Natural killer cell treated with Interleukin-12 subunit alpha and Interleukin-12 subunit beta and Interleukin-15 and Interleukin-18, amount 100 ng/mL, for 72 hours (primary cell): ENCODE results near the gene IGSF9. TPM values are rescaled to one million over a fixed set of nuclear protein-coding genes. Genes with fewer than 3 reads are reported as not detected.

Source experiments
- ATAC-seq, 2 donors: fragments of 150-1000 bp; cut with Tn5 transposase in 1 of 2; sonication (Bioruptor Pico), chemical (Tn5 transposase) in 1 of 2; 2 replicates each; pipeline ENCODE4 v1.10.0; 2021
- DNase-seq: peaks from one replicate; pipeline ENCODE4 v3.0.0; 2022; ENCODE audit warnings: low spot score
- H3K27ac Mint-ChIP-seq, 2 donors: 1 replicate in 1 of 2; 2 replicates in 1 of 2; pipeline ENCODE4 v1.8.0; 2022; ENCODE audit warnings: mixed read lengths in 2 of 2, mild to moderate bottlenecking in 1 of 2, moderate library complexity in 1 of 2
- H3K27me3 Mint-ChIP-seq, 2 donors: 1 replicate in 1 of 2; 2 replicates in 1 of 2; pipeline ENCODE4 v1.8.0; 2022; ENCODE audit warnings: mixed read lengths in 2 of 2
- H3K36me3 Mint-ChIP-seq: one replicate; pipeline ENCODE4 v1.8.0; 2022; ENCODE audit warnings: mixed read lengths
- H3K4me1 Mint-ChIP-seq, 2 donors: 1 replicate in 1 of 2; 2 replicates in 1 of 2; pipeline ENCODE4 v1.8.0; 2022; ENCODE audit warnings: low read depth in 2 of 2, mixed read lengths in 2 of 2, mild to moderate bottlenecking in 1 of 2
- H3K4me3 Mint-ChIP-seq: one replicate; pipeline ENCODE4 v1.8.0; 2022; ENCODE audit warnings: mixed read lengths
- H3K9me3 Mint-ChIP-seq: 2 replicates; pipeline ENCODE4 v1.8.0; 2022; ENCODE audit warnings: mixed read lengths
- total RNA-seq, 2 donors: library from RNA; stranded (reverse); gene quantifications; one replicate each; pipeline ENCODE4 v1.2.3, GENCODE V29; 2022

IGSF9 gene
- total RNA-seq, 2 donors from 2014 or later, result not detected

GRCh38 chr1:159949123-159949522, 3.7 kb upstream of the IGSF9 start:
- Mint-ChIP-seq H3K27me3 (peaks cover 40 to 42% of the 10 kb centered on the region in 2 donors), H3K27ac (no peak overlapping the region), H3K9me3 (no peaks in the 10 kb centered on the region), H3K4me1 (peaks cover 10 to 11% of the 10 kb centered on the region in 2 donors), H3K4me3 (no peak overlapping the region), H3K36me3 (no peaks in the 10 kb centered on the region)
- no peak for DNase-seq
- no peak for ATAC-seq

- DNase-seq (no peak), ATAC-seq (no peak)
- Mint-ChIP-seq H3K4me3 (no peak overlapping the region), H3K4me1 (peaks cover 10 to 11% of the 10 kb centered on the region in 2 donors), H3K27ac (no peak overlapping the region), H3K36me3 (no peaks in the 10 kb centered on the region), H3K9me3 (no peaks in the 10 kb centered on the region), H3K27me3 (peaks cover 40 to 42% of the 10 kb centered on the region in 2 donors)
These were observed 2.5 kb upstream of the IGSF9 start for GRCh38 chr1:159947942-159948341.

- Mint-ChIP-seq H3K4me1 (peaks cover 10 to 11% of the 10 kb centered on the region in 2 donors), H3K9me3 (no peaks in the 10 kb centered on the region), H3K4me3 (no peak overlapping the region), H3K27ac (no peak overlapping the region), H3K36me3 (no peaks in the 10 kb centered on the region), H3K27me3 (peaks cover 33 to 37% of the 10 kb centered on the region in 2 donors)
- ATAC-seq (no peak), DNase-seq (no peak)
These were observed 1.1 kb upstream of the IGSF9 start for GRCh38 chr1:159946242-159947187.

GRCh38 chr1:159944623-159945455, 574 bp downstream of the IGSF9 start:
- Mint-ChIP-seq H3K4me3 (peak overlapping the region; percentile 54), H3K4me1 (peaks cover 10 to 11% of the 10 kb centered on the region in 2 donors), H3K9me3 (no peaks in the 10 kb centered on the region), H3K27me3 (peaks cover 32 to 35% of the 10 kb centered on the region in 2 donors), H3K27ac (no peak overlapping the region), H3K36me3 (no peaks in the 10 kb centered on the region)
- ATAC-seq (no peak), DNase-seq (no peak)

DNA sequence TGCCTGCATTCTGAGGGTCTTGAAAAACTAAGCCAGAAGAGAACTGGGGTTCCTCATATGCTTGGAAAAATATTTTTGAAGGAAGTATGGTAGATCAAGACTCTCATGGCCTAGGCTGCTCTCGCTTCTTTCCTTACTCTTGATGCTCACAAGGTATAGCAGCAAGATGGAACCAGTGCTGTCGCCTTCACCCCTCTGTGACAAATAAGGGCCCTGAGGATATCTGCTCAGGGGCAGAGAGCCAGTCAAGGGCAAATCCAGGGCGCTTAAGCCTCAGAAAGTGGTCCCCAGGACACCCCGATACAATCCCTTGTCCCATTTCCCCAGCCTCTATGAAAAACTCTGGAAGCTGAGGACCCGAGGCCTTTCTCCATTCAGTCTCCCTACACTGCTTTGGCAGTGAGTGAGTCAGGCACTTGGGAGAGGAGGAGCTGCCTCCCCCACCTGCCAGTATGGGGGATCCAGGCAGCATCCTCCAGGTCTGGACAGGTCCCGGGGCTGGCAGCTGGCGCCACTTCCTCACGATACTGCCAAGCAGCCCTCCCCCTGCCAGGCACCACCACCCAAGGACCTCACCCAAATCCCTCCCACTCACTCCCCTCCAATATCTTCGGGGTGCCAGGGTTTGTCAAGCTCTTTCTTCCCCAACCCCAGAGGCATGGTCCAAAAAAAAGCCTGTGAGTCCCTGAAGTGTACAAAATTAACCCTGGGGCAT, 1.3 kb downstream of the IGSF9 start:
- Mint-ChIP-seq H3K27me3 (peaks cover 36% of the 10 kb centered on the region in 2 donors), H3K36me3 (no peaks in the 10 kb centered on the region), H3K27ac (no peak overlapping the region), H3K4me1 (peaks cover 10 to 11% of the 10 kb centered on the region in 2 donors), H3K4me3 (no peak overlapping the region), H3K9me3 (no peaks in the 10 kb centered on the region)
- DNase-seq, result peak; percentile 31
- ATAC-seq, result no peak

DNA sequence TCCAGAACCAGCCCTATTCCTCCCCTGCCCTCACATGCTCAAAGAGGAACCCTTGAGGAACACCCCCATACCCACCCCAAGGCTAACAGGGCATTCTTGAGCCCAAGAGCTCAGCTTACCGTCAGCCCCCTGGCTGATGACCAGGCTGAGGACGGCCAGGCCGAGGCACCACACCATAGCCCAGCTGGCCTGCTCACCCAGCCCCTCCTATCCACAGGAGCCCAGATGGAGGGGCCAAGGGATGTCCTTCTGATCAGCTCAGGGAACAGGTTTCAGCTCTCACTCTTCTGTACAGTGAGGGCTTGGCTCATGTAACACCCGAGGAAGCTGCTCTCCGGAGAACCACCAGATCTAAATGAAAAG, 2.2 kb downstream of the IGSF9 start:
- no peaks in the 10 kb centered on the region for H3K36me3 Mint-ChIP-seq
- DNase-seq, result peak; percentile 51
- H3K27me3 Mint-ChIP-seq, result peaks cover 38% of the 10 kb centered on the region in 2 donors
- ATAC-seq, result no peak
- peaks cover 10 to 11% of the 10 kb centered on the region in 2 donors for H3K4me1 Mint-ChIP-seq
- H3K4me3 Mint-ChIP-seq, result no peak overlapping the region
- H3K9me3 Mint-ChIP-seq, result no peaks in the 10 kb centered on the region
- H3K27ac Mint-ChIP-seq, result no peak overlapping the region

DNA sequence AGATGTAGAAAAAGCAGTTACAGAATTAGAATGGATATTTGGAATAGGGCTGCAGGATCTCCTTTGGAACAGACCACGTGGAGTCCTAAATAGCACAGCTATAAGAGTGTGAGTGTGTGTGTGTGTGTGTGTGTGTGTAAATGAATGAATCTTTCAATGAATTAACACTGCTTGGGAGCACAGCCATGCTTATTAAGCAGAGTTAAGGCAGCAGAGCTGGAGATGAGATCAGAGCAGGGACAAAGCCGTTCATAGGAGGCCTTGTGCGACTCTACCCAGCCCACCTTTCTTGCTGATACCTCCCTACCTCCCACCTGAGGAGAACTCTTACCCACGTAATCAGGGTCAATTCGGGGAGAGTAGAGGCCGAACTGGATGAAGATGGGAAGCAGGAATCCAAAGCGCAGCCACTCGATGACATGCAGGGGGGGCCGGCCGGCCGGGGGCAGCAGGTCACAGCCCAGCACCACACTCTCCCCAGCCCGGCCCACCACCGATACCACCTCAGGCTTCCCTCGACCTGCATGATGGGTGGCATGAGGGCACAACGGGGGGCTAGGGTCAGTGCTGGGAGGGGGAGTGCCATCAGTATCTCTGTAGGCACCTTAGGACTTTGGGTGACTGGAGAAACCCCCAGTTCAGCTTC, 2.7 kb downstream of the IGSF9 start:
- Mint-ChIP-seq H3K27me3 (peaks cover 33 to 34% of the 10 kb centered on the region in 2 donors), H3K36me3 (no peaks in the 10 kb centered on the region), H3K27ac (no peak overlapping the region), H3K4me1 (peaks cover 10 to 11% of the 10 kb centered on the region in 2 donors), H3K9me3 (no peaks in the 10 kb centered on the region), H3K4me3 (no peak overlapping the region)
- ATAC-seq (no peak), DNase-seq (peak; percentile 35)

DNA sequence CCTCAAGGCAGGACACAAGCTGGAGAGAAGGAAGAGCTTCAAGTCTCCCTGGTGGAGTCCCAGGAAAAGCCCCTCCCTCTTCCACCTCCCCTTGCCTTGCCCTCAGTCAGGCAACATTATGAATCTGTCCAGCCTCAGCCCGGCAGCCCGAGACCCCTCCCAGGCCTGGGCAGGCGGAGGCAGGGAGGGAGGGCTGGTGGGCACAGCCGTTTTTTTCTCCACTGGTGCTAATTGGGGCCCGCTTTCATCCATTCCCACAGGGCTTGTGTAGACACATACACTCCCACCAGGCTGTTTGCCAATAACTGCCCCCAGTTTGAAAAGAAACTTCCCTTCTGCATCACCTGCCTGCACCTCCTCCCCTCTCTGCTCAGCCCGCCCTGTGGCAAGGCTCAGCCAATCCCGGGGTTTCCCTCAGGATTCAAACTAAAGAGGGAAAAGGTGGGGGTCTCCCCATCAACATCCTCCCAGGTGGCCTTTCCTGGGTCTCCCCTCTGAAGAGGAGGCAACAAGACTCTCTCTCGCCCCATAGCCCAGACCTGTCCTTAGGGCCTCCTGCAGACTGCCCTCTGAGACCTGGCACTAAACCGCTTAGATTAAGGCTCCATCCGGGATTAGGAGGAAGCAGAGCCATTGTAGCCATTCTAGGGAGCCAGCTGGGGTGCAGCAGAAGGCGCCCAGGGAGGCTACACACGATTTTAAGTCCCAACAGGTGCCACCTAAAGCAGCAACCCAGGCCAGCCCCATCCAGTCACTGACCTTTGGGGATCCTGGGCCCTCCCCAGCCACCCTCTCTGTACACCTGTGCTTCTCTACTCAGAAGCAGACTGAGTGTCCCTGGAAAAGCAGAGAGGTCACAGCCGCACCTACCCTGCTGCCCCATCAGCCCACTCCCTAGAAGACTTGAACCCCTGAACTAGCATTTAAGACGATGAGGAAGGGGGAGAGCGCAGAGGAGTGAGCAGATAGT, 3.5 kb downstream of the IGSF9 start:
- peaks cover 30 to 32% of the 10 kb centered on the region in 2 donors for H3K27me3 Mint-ChIP-seq
- no peaks in the 10 kb centered on the region for H3K36me3 Mint-ChIP-seq
- H3K27ac Mint-ChIP-seq, result no peak overlapping the region
- H3K9me3 Mint-ChIP-seq, result no peaks in the 10 kb centered on the region
- H3K4me1 Mint-ChIP-seq, result peaks cover 10 to 11% of the 10 kb centered on the region in 2 donors
- ATAC-seq, result no peak
- H3K4me3 Mint-ChIP-seq, result no peak overlapping the region
- peak; percentile 44 for DNase-seq

GRCh38 chr1:159941141-159941540, 4.3 kb downstream of the IGSF9 start:
- H3K4me1 Mint-ChIP-seq, result peaks cover 13% of the 10 kb centered on the region in 2 donors
- H3K36me3 Mint-ChIP-seq, result no peaks in the 10 kb centered on the region
- no peaks in the 10 kb centered on the region for H3K9me3 Mint-ChIP-seq
- DNase-seq, result no peak
- H3K27ac Mint-ChIP-seq, result no peak overlapping the region
- H3K27me3 Mint-ChIP-seq, result peaks cover 30 to 32% of the 10 kb centered on the region in 2 donors
- no peak for ATAC-seq
- no peak overlapping the region for H3K4me3 Mint-ChIP-seq

DNA sequence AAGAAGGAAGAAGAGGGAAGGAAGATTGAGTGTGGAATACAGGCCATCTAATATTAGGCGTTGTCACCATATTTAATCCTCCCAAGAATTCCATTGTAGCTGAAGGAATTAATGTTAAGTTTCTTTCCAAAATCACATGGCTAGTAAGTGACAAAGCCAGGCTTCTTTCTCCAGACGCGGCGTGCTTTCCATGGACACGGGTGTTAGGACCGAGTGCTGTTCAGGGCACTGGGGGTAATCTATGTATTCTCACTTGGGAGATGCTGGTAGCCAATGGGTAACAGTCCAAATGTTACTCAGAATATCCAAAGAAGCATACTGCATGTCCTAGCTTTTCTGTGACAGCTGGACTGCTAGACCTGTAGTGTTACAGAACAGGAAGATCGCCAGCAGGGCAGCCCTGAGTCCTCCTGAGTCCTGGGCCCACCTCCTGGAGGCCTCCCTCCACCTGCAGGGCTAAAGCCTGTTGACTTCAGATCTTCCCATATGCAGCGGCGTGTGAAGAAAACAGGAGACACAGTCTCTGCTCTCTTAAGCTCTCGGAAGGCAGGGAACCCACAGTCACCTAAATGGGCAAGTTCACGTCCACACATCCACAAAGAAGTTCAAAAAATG, 5.3 kb downstream of the IGSF9 start:
- ATAC-seq, result no peak
- Mint-ChIP-seq H3K36me3 (no peaks in the 10 kb centered on the region), H3K9me3 (no peaks in the 10 kb centered on the region), H3K4me1 (peaks cover 9 to 10% of the 10 kb centered on the region in 2 donors), H3K27me3 (peaks cover 24 to 31% of the 10 kb centered on the region in 2 donors), H3K27ac (no peak overlapping the region), H3K4me3 (no peak overlapping the region)
- no peak for DNase-seq

GRCh38 chr1:159939678-159940002, 5.8 kb downstream of the IGSF9 start:
- peaks cover 4 to 5% of the 10 kb centered on the region in 2 donors for H3K4me1 Mint-ChIP-seq
- no peak for ATAC-seq
- no peaks in the 10 kb centered on the region for H3K9me3 Mint-ChIP-seq
- peaks cover 19 to 29% of the 10 kb centered on the region in 2 donors for H3K27me3 Mint-ChIP-seq
- H3K4me3 Mint-ChIP-seq, result no peak overlapping the region
- H3K36me3 Mint-ChIP-seq, result no peaks in the 10 kb centered on the region
- no peak for DNase-seq
- H3K27ac Mint-ChIP-seq, result no peak overlapping the region
